Peyer's patch (tissue), 4 donors: Measurements from ENCODE around the gene TMEM59L. TPM values are rescaled to one million over a fixed set of nuclear protein-coding genes. Genes with fewer than 3 reads are reported as not detected.

Experiments used
- DNase-seq, 3 donors: peaks; one replicate each; pipeline ENCODE4 v3.0.0-alpha.2; 2017 to 2019
- H3K27ac ChIP-seq, 4 donors: fragments of 200-600 bp; sonication (generic); one replicate each; pipeline ENCODE4 v1.5.1; 2016 to 2019
- H3K27me3 ChIP-seq, 2 donors: fragments of 200-600 bp; sonication (generic); one replicate each; pipeline ENCODE4 v1.5.1; 2019
- H3K36me3 ChIP-seq, 3 donors: fragments of 200-600 bp; sonication (generic); one replicate each; pipeline ENCODE4 v1.5.1; 2016 to 2019
- H3K4me1 ChIP-seq, 4 donors: fragments of 200-600 bp; sonication (generic); one replicate each; pipeline ENCODE4 v1.5.1; 2016 to 2019
- H3K4me3 ChIP-seq, 4 donors: fragments of 200-600 bp; sonication (generic); 1 replicate in 3 of 4; 2 replicates in 1 of 4; pipeline ENCODE4 v1.5.1; 2016 to 2019; ENCODE audit warnings: mild to moderate bottlenecking in 1 of 4
- H3K9me3 ChIP-seq, 4 donors: fragments of 200-600 bp; sonication (generic); one replicate each; pipeline ENCODE4 v1.5.1; 2016 to 2019; ENCODE audit warnings: mild to moderate bottlenecking in 1 of 4
- POLR2A ChIP-seq, 2 donors: fragments of 450-650 bp; IDR thresholded peaks; one replicate each; pipeline ENCODE4 v1.5.1; 2017; ENCODE audit warnings: antibody characterized with exemption in 2 of 2, mild to moderate bottlenecking in 2 of 2, moderate library complexity in 2 of 2
- total RNA-seq, 4 donors: library from RNA; depleted of rRNA; stranded (reverse); fragments of >200 nt; gene quantifications; one replicate each; pipeline ENCODE4 v1.1.0, GENCODE V29; 2016
- TF ChIP-seq, protein P1 (sequence below), 6 experiments: fragments of 450-650 bp in 4 of 6; fragments of 200-600 bp in 2 of 6; sonication (generic) in 1 of 6; IDR thresholded peaks; one replicate each; pipeline ENCODE4 v1.5.1; 2017 to 2019; ENCODE audit warnings: antibody characterized with exemption in 6 of 6, mild to moderate bottlenecking in 3 of 6, moderate library complexity in 1 of 6

The TMEM59L gene
- total RNA-seq, 4 donors from 2014 or later = 0.70 to 2.0 (median 1.7) TPM; not detected in 1

DNA sequence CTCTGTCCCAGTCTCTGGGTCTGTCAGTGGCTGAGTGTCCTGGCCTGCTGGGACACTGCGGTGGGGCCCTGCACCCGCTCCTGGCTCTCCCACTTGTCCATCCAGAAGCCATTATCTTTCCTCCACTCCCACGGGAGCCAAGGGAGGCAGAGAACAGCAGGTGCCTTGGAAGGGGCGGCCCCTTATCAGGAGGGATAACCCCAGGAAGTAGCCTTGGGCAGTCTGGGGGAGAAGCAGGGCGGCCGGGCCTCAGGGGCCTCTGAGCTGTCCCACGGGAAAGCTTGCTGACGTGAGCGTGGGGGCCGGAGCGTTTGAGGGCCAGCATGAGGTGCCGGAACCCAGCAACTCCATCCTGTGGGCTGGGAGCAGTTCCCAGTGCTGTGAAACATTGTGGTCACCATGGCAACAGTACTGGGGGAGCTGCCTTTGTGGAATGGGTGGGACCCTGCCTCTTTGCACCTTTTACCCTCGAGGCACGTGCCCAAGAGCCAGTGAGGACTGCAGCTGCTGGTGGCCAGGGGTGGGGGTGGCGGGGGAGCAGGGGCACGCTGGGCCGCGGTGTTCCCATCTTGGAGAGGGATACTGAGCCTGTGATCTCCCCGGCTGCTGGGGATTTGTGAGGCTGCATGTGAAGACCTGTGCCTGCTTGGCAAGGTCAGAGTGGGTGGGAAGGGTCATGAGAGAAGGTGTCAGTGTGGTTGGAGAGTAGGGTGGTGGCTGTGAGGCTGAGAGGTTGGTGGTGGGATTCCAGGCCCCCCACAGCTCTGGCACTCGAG is 45.1 kb downstream of the TMEM59L start:
- DNase-seq = no peak
- Histone ChIP-seq H3K4me3 (no peak overlapping the region), H3K36me3 (no peaks in the 10 kb centered on the region), H3K27me3 (no peaks in the 10 kb centered on the region), H3K4me1 (peaks cover 0 to 15% (median 3%) of the 10 kb centered on the region in 4 donors), H3K27ac (peak overlapping the region in 1 of 4 donors; percentile 52), H3K9me3 (no peaks in the 10 kb centered on the region)
- TF ChIP-seq, protein P1, sequence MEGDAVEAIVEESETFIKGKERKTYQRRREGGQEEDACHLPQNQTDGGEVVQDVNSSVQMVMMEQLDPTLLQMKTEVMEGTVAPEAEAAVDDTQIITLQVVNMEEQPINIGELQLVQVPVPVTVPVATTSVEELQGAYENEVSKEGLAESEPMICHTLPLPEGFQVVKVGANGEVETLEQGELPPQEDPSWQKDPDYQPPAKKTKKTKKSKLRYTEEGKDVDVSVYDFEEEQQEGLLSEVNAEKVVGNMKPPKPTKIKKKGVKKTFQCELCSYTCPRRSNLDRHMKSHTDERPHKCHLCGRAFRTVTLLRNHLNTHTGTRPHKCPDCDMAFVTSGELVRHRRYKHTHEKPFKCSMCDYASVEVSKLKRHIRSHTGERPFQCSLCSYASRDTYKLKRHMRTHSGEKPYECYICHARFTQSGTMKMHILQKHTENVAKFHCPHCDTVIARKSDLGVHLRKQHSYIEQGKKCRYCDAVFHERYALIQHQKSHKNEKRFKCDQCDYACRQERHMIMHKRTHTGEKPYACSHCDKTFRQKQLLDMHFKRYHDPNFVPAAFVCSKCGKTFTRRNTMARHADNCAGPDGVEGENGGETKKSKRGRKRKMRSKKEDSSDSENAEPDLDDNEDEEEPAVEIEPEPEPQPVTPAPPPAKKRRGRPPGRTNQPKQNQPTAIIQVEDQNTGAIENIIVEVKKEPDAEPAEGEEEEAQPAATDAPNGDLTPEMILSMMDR (IDR thresholded peaks at IDR 0.05) = no peak
- TF ChIP-seq POLR2A (IDR thresholded peaks at IDR 0.05) = no peak

DNA sequence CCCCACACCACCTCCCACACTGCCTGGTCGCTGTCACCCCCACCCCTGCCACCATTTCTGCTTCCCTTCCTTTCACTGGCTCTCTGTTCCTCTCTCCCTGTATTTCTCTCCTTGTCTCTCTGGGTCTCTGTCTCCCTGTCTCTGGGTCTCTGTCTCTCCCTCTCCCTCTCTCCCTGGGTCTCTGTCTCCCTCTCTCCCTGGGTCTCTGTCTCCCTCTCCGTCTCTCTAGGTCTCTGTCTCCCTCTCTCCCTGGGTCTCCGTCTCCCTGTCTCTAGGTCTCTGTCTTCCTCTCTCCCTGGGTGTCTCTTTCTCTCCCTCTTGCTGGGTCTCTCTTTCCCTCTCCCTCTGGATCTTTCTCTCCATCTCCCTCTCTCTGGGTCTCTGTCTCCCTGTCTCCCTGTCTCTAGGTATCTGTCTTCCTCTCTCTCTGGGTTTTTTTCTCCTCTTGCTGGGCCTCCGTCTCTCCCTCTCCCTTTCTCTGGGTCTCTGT is 45.7 kb downstream of the TMEM59L start:
- no peak for DNase-seq
- no peak overlapping the region for H3K4me3 ChIP-seq
- no peaks in the 10 kb centered on the region for H3K9me3 ChIP-seq
- H3K4me1 ChIP-seq = peaks cover 0 to 15% (median 3%) of the 10 kb centered on the region in 4 donors
- no peaks in the 10 kb centered on the region for H3K27me3 ChIP-seq
- no peaks in the 10 kb centered on the region for H3K36me3 ChIP-seq
- TF ChIP-seq, protein P1 (IDR thresholded peaks at IDR 0.05) = no peak
- TF ChIP-seq POLR2A (IDR thresholded peaks at IDR 0.05) = no peak
- peak overlapping the region in 2 of 4 donors; percentile 40 to 52 for H3K27ac ChIP-seq

DNA sequence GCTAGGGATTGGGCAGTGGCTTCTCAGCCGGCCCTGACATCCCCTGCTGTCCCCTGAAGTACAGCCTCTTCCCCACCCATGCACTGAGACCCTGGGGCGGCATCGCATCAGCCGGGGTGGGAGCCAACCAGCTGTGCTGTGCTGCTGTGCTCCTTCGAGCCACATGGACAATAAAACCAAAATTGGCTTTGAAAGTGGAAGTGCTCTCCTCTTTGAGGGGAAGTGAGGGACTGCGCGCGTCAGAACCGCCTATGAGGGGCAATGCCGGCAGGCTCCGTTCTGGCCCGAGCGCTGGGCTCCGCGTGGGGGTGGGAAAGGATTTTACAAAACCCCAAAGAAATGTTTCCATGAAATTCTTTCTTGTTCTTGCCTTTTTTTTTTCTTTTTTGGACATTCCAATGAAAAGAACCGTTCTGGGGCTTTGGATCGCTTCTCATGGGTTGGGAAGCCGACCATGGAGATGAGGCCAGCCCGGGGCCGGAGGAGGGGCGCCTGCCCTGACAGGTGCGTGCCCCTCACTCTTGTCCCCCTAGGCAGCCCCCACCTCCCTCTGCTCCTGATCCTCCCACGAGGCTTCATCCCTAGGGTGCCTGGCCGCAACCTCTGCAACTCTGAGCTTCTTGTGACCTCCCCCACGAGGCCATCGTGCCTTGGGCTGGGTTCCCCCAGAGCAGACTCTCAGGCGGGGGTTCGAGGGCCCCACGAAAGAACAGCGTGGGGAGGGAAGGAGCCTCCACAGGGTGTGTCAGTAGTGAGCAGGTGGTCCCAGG is 46.8 kb downstream of the TMEM59L start:
- TF ChIP-seq POLR2A (IDR thresholded peaks at IDR 0.05) = no peak
- TF ChIP-seq, protein P1 (IDR thresholded peaks at IDR 0.05) = no peak
- Histone ChIP-seq H3K27ac (peak overlapping the region in 3 of 4 donors; percentile 40 to 72 (median 50)), H3K27me3 (no peaks in the 10 kb centered on the region), H3K9me3 (no peaks in the 10 kb centered on the region), H3K36me3 (peaks cover 0 to 5% (median 0%) of the 10 kb centered on the region in 3 donors), H3K4me1 (peaks cover 0 to 15% (median 3%) of the 10 kb centered on the region in 4 donors), H3K4me3 (no peak overlapping the region)
- peak in 1 of 3 donors; percentile 57 for DNase-seq

DNA sequence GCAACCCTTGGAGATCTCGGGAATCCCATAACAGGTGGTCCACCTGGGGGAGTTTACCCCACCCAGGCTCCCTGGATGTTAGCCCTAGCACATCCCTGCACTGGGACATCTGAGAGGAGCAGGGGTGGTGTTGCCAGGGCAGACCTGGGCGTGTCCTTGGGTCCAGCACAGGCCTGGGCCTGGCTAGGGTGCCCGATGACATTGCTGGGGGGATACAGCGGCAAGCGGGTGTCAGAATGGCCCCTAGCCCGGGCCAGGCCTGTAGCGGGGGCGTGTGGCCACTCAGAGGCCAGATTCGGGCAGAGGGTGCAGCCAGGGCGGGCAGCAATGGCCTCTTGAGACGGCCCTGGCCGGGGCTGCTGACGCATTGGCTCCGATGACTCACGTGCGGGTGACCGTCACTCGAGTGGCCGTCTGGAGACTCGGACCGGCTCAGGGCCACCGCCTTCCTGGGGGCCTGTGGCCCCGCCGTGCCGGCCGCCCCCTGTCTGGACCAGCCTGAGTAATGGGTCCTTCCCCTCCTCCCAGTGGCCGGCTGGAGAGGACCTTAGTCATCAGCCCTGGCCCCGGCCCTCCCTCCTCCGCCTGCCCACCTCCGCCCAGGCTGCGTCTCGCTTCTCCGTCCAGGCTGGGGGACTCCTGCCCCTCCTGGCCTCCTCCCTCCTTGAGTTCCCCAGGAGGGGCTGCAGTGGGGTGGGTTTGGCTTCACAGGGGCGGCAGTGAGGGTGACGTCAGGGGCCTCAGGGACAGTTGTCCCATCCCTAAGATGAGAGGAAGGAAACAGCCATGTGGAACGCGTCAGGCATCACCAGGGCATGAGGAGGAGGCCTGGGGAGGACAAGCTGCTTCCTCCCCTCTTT is 47.6 kb downstream of the TMEM59L start:
- peak overlapping the region; percentile 7 to 72 (median 45) for H3K27ac ChIP-seq
- H3K4me1 ChIP-seq = peaks cover 0 to 15% (median 3%) of the 10 kb centered on the region in 4 donors
- peaks cover 0 to 8% (median 0%) of the 10 kb centered on the region in 3 donors for H3K36me3 ChIP-seq
- no peak for TF ChIP-seq POLR2A (IDR thresholded peaks at IDR 0.05)
- TF ChIP-seq, protein P1 (IDR thresholded peaks at IDR 0.05) = no peak
- peak in 1 of 3 donors; percentile 65 for DNase-seq
- no peaks in the 10 kb centered on the region for H3K9me3 ChIP-seq
- no peak overlapping the region for H3K4me3 ChIP-seq
- H3K27me3 ChIP-seq = no peaks in the 10 kb centered on the region
